Activated naive CD8-positive, alpha-beta T cell treated with anti-CD3 and anti-CD28 coated beads, Interleukin-2, amount 50 U/mL, for 24 hours (primary cell): ENCODE results near the gene NCOA3.

Experiments
- ATAC-seq: fragments of 150-1000 bp; cut with Tn5 transposase; one replicate; pipeline ENCODE4 v1.10.0; 2021
- DNase-seq: peaks from one replicate; pipeline ENCODE4 v3.0.0; 2021
- H3K27ac Mint-ChIP-seq: one replicate; pipeline ENCODE4 v1.8.0; 2021; ENCODE audit warnings: mild to moderate bottlenecking, mixed read lengths
- H3K27me3 Mint-ChIP-seq: one replicate; pipeline ENCODE4 v1.8.0; 2021; ENCODE audit warnings: mixed read lengths
- H3K36me3 Mint-ChIP-seq: one replicate; pipeline ENCODE4 v1.8.0; 2021; ENCODE audit warnings: low read depth, mixed read lengths
- H3K4me1 Mint-ChIP-seq: one replicate; pipeline ENCODE4 v1.8.0; 2021; ENCODE audit warnings: mixed read lengths
- H3K4me3 Mint-ChIP-seq: one replicate; pipeline ENCODE4 v1.8.0; 2021; ENCODE audit warnings: mild to moderate bottlenecking, moderate library complexity, mixed read lengths
- H3K9me3 Mint-ChIP-seq: one replicate; pipeline ENCODE4 v1.8.0; 2021; ENCODE audit warnings: mixed read lengths

NCOA3 gene

GRCh38 chr20:47531458-47531857 is 29.8 kb downstream of the NCOA3 start:
- ATAC-seq (no peak), DNase-seq (no peak)
- H3K9me3 Mint-ChIP-seq, result no peaks in the 10 kb centered on the region
- peaks cover 48% of the 10 kb centered on the region for H3K4me1 Mint-ChIP-seq
- H3K36me3 Mint-ChIP-seq, result peaks cover 29% of the 10 kb centered on the region
- no peaks in the 10 kb centered on the region for H3K27me3 Mint-ChIP-seq
- no peak overlapping the region for H3K4me3 Mint-ChIP-seq
- H3K27ac Mint-ChIP-seq, result peak overlapping the region; percentile 13

- DNase-seq (no peak), ATAC-seq (no peak)
- Mint-ChIP-seq H3K27ac (peak overlapping the region; percentile 13), H3K9me3 (no peaks in the 10 kb centered on the region), H3K27me3 (no peaks in the 10 kb centered on the region), H3K4me1 (peaks cover 48% of the 10 kb centered on the region), H3K36me3 (peaks cover 28% of the 10 kb centered on the region), H3K4me3 (no peak overlapping the region)
Measured at GRCh38 chr20:47532002-47532401, 30.3 kb downstream of the NCOA3 start.

- H3K36me3 Mint-ChIP-seq, result peaks cover 20% of the 10 kb centered on the region
- H3K4me1 Mint-ChIP-seq, result peaks cover 49% of the 10 kb centered on the region
- H3K27ac Mint-ChIP-seq, result no peak overlapping the region
- no peak overlapping the region for H3K4me3 Mint-ChIP-seq
- no peaks in the 10 kb centered on the region for H3K9me3 Mint-ChIP-seq
- DNase-seq (no peak), ATAC-seq (no peak)
- no peaks in the 10 kb centered on the region for H3K27me3 Mint-ChIP-seq
Measured at GRCh38 chr20:47533518-47534062, 31.9 kb downstream of the NCOA3 start.

GRCh38 chr20:47534405-47534804 is 32.7 kb downstream of the NCOA3 start:
- H3K4me1 Mint-ChIP-seq, result peaks cover 58% of the 10 kb centered on the region
- H3K27ac Mint-ChIP-seq, result no peak overlapping the region

DNA sequence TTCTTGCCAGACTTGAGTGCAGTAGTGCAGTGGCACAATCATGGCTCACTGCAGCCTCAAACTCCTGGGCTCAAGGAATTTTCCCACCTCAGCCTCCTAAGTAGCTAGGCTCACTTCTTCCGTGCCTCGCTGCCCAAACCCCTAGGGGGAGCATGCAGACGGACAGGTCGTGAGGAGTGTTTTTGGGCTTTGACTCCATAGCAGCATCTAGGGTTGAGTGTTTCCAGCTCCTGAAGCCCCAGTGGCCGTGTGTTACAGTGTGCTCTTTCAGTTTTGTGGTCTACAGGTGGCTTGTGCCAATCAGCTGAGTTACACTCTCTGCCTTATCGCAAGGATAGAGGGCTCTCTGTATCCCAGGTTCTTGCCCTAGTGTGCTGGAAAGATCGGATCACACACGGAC is 33.4 kb downstream of the NCOA3 start:
- H3K9me3 Mint-ChIP-seq, result no peaks in the 10 kb centered on the region
- H3K36me3 Mint-ChIP-seq, result peaks cover 25% of the 10 kb centered on the region
- no peaks in the 10 kb centered on the region for H3K27me3 Mint-ChIP-seq
- ATAC-seq (no peak), DNase-seq (no peak)
- peaks cover 59% of the 10 kb centered on the region for H3K4me1 Mint-ChIP-seq
- H3K4me3 Mint-ChIP-seq, result no peak overlapping the region
- H3K27ac Mint-ChIP-seq, result peak overlapping the region; percentile 73

More at GRCh38 chr20:47534405-47534804, 32.7 kb downstream of the NCOA3 start:
- Mint-ChIP-seq H3K36me3 (peaks cover 26% of the 10 kb centered on the region), H3K9me3 (no peaks in the 10 kb centered on the region), H3K27me3 (no peaks in the 10 kb centered on the region), H3K4me3 (no peak overlapping the region)
- no peak for ATAC-seq
- no peak for DNase-seq

DNA sequence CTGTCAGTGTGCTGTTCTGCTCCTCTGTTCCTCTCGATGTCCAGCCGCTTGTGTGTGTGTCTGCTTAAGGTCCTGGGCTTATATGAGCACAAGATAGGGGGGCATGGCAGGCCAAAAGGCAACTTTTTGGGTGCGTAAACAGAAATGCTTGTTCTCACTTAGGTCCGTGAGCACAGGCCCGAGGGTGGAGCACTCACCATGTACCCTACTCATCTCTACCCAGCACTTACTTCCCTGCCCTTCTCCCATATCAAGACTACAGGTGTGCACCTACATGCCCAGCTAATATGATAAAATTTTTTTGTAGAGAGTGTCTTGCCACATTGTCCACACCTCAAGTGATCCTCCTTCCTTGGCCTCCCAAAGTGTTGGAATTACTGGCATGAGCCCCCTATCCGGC is 34.3 kb downstream of the NCOA3 start:
- ATAC-seq (no peak), DNase-seq (no peak)
- Mint-ChIP-seq H3K9me3 (no peaks in the 10 kb centered on the region), H3K4me1 (peaks cover 68% of the 10 kb centered on the region), H3K36me3 (peaks cover 24% of the 10 kb centered on the region), H3K27ac (no peak overlapping the region), H3K4me3 (no peak overlapping the region), H3K27me3 (no peaks in the 10 kb centered on the region)

GRCh38 chr20:47540443-47541354 is 39.0 kb downstream of the NCOA3 start:
- Mint-ChIP-seq H3K36me3 (peaks cover 35% of the 10 kb centered on the region), H3K9me3 (no peaks in the 10 kb centered on the region), H3K27ac (peak overlapping the region; percentile 85), H3K4me3 (no peak overlapping the region), H3K27me3 (no peaks in the 10 kb centered on the region), H3K4me1 (peaks cover 83% of the 10 kb centered on the region)
- DNase-seq (no peak), ATAC-seq (peak; percentile 57)

DNA sequence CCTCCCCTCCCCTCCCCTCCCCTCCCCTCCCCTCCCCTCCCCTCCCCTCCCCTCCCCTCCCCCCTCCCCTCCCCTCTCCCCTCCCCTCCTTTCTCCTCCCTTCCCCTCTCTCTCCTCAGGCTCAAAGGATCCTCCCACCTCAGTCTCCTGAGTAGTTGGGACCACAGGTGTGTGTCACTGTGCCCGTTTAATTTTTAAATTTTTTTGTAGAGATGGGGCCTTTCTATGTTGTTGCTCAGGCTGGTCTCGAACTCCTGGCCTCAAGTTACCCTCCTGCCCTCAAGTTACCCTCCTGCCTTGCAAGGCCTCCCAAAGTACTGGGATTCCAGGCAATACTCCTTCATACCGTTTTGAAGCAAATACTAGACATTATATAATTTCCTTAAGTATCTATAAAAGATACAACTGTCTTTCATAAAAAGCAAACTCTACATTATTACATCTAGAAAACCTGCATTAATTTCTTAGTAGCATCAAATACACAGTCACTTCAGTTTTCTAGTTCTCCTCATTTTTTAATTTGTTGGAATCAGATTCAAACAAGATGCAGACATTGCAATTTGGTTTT is 39.8 kb downstream of the NCOA3 start:
- Mint-ChIP-seq H3K27ac (peak overlapping the region; percentile 85), H3K4me1 (peaks cover 85% of the 10 kb centered on the region), H3K9me3 (no peaks in the 10 kb centered on the region), H3K27me3 (no peaks in the 10 kb centered on the region), H3K36me3 (peaks cover 38% of the 10 kb centered on the region), H3K4me3 (no peak overlapping the region)
- no peak for ATAC-seq
- DNase-seq, result no peak

DNA sequence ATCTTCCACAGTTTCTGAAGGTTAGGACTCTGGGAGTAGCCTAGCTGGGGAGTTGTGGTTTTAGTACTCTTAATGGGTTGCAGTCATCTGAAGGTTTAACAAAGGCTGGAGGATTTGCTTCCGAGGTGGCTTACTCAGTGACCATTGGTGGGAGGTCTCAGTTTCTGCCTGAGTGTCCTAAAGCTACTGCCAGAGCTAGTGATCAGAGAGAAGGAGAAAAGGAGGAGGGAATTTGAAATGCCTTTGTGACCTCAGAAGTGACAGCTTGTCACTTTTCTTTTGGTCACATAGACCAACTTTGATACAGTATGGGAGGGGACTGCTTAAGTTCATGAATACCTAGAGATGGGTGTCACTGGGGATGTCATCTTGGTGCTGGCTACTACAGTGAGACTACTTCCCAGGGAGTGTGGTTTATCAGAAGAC is 41.3 kb downstream of the NCOA3 start:
- peak overlapping the region; percentile 70 for H3K27ac Mint-ChIP-seq
- H3K27me3 Mint-ChIP-seq, result no peaks in the 10 kb centered on the region
- H3K4me1 Mint-ChIP-seq, result peaks cover 83% of the 10 kb centered on the region
- H3K9me3 Mint-ChIP-seq, result no peaks in the 10 kb centered on the region
- peak overlapping the region; percentile 0 for H3K4me3 Mint-ChIP-seq
- H3K36me3 Mint-ChIP-seq, result peaks cover 43% of the 10 kb centered on the region
- ATAC-seq (peak; percentile 79), DNase-seq (no peak)

DNA sequence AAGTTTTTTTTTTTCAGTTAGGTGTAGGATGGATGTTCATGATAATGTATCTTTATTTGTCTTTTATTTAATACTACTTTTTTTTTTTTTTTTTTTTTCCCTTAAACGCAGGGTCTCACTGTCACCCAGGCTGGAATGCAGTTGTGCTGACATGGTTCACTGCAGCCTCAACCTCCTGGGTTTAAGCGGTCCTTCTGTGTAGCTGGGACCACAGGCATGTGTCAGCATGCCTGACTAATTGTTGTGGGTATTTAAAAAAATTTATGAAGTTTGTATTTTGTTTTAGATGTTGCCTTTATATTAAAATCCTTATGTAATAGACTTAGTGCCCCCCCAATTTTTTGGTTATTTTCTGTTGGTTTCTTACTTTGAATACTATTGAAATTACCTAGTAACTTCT is 42.6 kb downstream of the NCOA3 start:
- no peak overlapping the region for H3K4me3 Mint-ChIP-seq

GRCh38 chr20:47544852-47545251 is 43.2 kb downstream of the NCOA3 start:
- no peaks in the 10 kb centered on the region for H3K9me3 Mint-ChIP-seq
- H3K36me3 Mint-ChIP-seq, result peaks cover 42% of the 10 kb centered on the region
- no peak overlapping the region for H3K27ac Mint-ChIP-seq
- peaks cover 73% of the 10 kb centered on the region for H3K4me1 Mint-ChIP-seq
- DNase-seq, result no peak
- no peak overlapping the region for H3K4me3 Mint-ChIP-seq
- no peaks in the 10 kb centered on the region for H3K27me3 Mint-ChIP-seq
- ATAC-seq, result no peak

More for the DNA sequence above, 42.6 kb downstream of the NCOA3 start:
- Mint-ChIP-seq H3K27me3 (no peaks in the 10 kb centered on the region), H3K36me3 (peaks cover 36% of the 10 kb centered on the region), H3K27ac (peak overlapping the region; percentile 58), H3K9me3 (no peaks in the 10 kb centered on the region), H3K4me1 (peaks cover 73% of the 10 kb centered on the region)
- DNase-seq, result no peak
- peak; percentile 48 for ATAC-seq

- H3K9me3 Mint-ChIP-seq, result no peaks in the 10 kb centered on the region
- peak overlapping the region; percentile 53 for H3K27ac Mint-ChIP-seq
- DNase-seq (no peak), ATAC-seq (no peak)
- H3K4me1 Mint-ChIP-seq, result peaks cover 73% of the 10 kb centered on the region
- no peak overlapping the region for H3K4me3 Mint-ChIP-seq
- peaks cover 44% of the 10 kb centered on the region for H3K36me3 Mint-ChIP-seq
- H3K27me3 Mint-ChIP-seq, result no peaks in the 10 kb centered on the region
Measured at GRCh38 chr20:47545499-47545898, 43.8 kb downstream of the NCOA3 start.

- Mint-ChIP-seq H3K36me3 (peaks cover 50% of the 10 kb centered on the region), H3K4me3 (no peak overlapping the region), H3K27me3 (no peaks in the 10 kb centered on the region), H3K27ac (peak overlapping the region; percentile 53), H3K9me3 (no peaks in the 10 kb centered on the region), H3K4me1 (peaks cover 73% of the 10 kb centered on the region)
- no peak for DNase-seq
- ATAC-seq, result no peak
Measured at GRCh38 chr20:47546184-47547033, 44.7 kb downstream of the NCOA3 start.

DNA sequence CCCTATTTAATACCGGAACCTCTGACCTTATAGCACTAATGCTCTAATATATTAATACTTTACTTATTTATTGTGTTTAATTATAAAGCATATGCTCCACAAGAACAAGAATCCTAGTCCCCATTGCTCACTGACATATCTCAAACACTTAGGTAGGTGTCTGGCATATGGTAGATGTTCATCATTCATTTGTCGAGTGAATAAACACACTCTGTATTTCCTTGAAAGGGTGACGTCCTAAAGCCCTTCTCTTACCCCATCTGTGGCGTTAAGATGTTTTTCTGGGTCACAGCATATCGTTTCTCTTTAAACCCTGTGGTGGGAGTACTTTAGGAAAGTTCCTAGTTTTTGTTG is 45.3 kb downstream of the NCOA3 start:
- H3K9me3 Mint-ChIP-seq, result no peaks in the 10 kb centered on the region
- H3K27me3 Mint-ChIP-seq, result no peaks in the 10 kb centered on the region
- DNase-seq (no peak), ATAC-seq (no peak)
- H3K36me3 Mint-ChIP-seq, result peaks cover 50% of the 10 kb centered on the region
- H3K4me3 Mint-ChIP-seq, result no peak overlapping the region
- H3K27ac Mint-ChIP-seq, result peak overlapping the region; percentile 19
- H3K4me1 Mint-ChIP-seq, result peaks cover 73% of the 10 kb centered on the region
